ENCODE data around the gene MYZAP.

DNA sequence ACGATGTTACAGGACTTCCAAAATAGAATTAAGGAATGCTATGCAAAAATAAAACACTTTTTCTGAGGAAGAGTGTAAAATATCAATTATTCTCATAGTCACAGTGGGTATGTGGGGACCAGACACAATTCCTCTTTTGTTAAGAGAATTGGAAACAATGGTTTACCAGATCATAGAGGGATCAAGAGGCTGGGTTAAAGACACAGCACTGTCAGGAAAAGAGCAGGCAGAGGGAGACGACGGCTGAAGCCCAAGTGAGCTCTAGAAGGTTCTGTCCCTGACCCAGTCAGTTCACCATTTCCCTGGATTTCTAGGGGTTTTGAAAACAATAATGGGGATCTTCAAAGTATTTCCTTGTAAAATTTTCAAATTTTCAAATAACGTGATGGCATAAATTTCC, 60.8 kb downstream of the MYZAP start:
- TF ChIP-seq CTCF (IDR thresholded peaks at IDR 0.05) (no peak), POLR2A (IDR thresholded peaks at IDR 0.05) (no peak)

All from lower leg skin (tissue), 3 donors.